PC-3 (cell line): ENCODE data around the gene BOLA1. TPM values are rescaled to one million over a fixed set of nuclear protein-coding genes. Genes with fewer than 3 reads are reported as not detected.

Source experiments
- ATAC-seq: fragments of 200-7000 bp; cut with Tn5 transposase; 2 replicates; pipeline ENCODE4 v1.9.1; 2020; ENCODE audit warnings: mild to moderate bottlenecking, moderate library complexity
- BruUV-seq: library from RNA; stranded (reverse); fragments of 400-500 nt; replicated peaks from 2 replicates; lab custom pipeline; 2021; lab: Mats Ljungman, UMichigan
- CTCF ChIA-PET: fragments of 300-600 bp; sonication (Branson Sonifier 250); formaldehyde crosslinking; loops from one replicate; lab custom pipeline; 2022; ENCODE audit warnings: antibody characterized with exemption; lab: Charles Lee
- POLR2A ChIA-PET: fragments of 300-600 bp; sonication (Branson Sonifier 250); formaldehyde crosslinking; loops from one replicate; lab custom pipeline; 2022; ENCODE audit warnings: antibody characterized with exemption; ENCODE audit not compliant: unreplicated experiment; lab: Charles Lee
- DNase-seq: peaks from one replicate; pipeline ENCODE4 v3.0.0-alpha.2; 2015
- H2AFZ ChIP-seq: fragments of 300-600 bp; sonication (generic); 2 replicates; pipeline ENCODE4 v1.6.0; 2016; ENCODE audit warnings: antibody characterized with exemption, low read length
- H3F3A ChIP-seq: fragments of 300-600 bp; sonication (generic); one replicate; pipeline ENCODE4 v1.6.0; 2017; ENCODE audit warnings: antibody characterized with exemption, low read length, control low read depth, mild to moderate bottlenecking; ENCODE audit not compliant: unreplicated experiment
- H3K27ac ChIP-seq: fragments of 300-600 bp; sonication (generic); 2 replicates; pipeline ENCODE4 v1.5.1; 2016; ENCODE audit warnings: mild to moderate bottlenecking, low read length
- H3K27me3 ChIP-seq: fragments of 300-600 bp; sonication (generic); 2 replicates; pipeline ENCODE4 v1.6.1; 2016; ENCODE audit warnings: low read length, mixed read lengths
- H3K36me3 ChIP-seq: fragments of 300-600 bp; sonication (generic); 2 replicates; pipeline ENCODE4 v1.6.1; 2016; ENCODE audit warnings: low read depth, mixed run types, low read length, mixed read lengths
- H3K4me1 ChIP-seq: fragments of 300-600 bp; sonication (generic); 2 replicates; pipeline ENCODE4 v1.5.1; 2016; ENCODE audit warnings: low read length; ENCODE audit not compliant: insufficient read depth
- H3K4me2 ChIP-seq: fragments of 300-600 bp; sonication (generic); 2 replicates; pipeline ENCODE4 v1.6.0; 2016; ENCODE audit warnings: low read length
- H3K4me3 ChIP-seq: fragments of 300-600 bp; sonication (generic); 2 replicates; pipeline ENCODE4 v1.5.1; 2016; ENCODE audit warnings: mild to moderate bottlenecking, low read length, mixed read lengths
- H3K79me2 ChIP-seq: fragments of 300-600 bp; sonication (generic); 2 replicates; pipeline ENCODE4 v1.6.1; 2017; ENCODE audit warnings: low read length, mixed read lengths
- H3K9ac ChIP-seq: fragments of 300-600 bp; sonication (generic); 2 replicates; pipeline ENCODE4 v1.6.0; 2016; ENCODE audit warnings: mild to moderate bottlenecking, low read length
- H3K9me2 ChIP-seq: fragments of 300-600 bp; sonication (generic); replicated peaks from 2 replicates; pipeline ENCODE4 v1.6.1; 2016; ENCODE audit warnings: mixed run types, low read length, mixed read lengths
- H3K9me3 ChIP-seq: fragments of 300-600 bp; sonication (generic); 2 replicates; pipeline ENCODE4 v1.6.1; 2016; ENCODE audit warnings: low read length, mixed read lengths
- H4K20me1 ChIP-seq: fragments of 300-600 bp; sonication (generic); 2 replicates; pipeline ENCODE4 v1.6.1; 2016; ENCODE audit warnings: low read length, mixed read lengths
- EZH2 ChIP-seq: fragments of 300-600 bp; sonication (generic); IDR thresholded peaks from one replicate; pipeline ENCODE4 v1.6.1; 2017; ENCODE audit warnings: antibody characterized with exemption, mild to moderate bottlenecking, low read length; ENCODE audit not compliant: unreplicated experiment
- EZH2phosphoT487 ChIP-seq: fragments of 300-600 bp; sonication (generic); IDR thresholded peaks from 2 replicates; pipeline ENCODE4 v1.6.1; 2018; ENCODE audit warnings: mild to moderate bottlenecking, antibody characterized with exemption, low read length, borderline replicate concordance
- intact Hi-C: fragments of 100-400 bp; cut with micrococcal nuclease; formaldehyde crosslinking; loops from 2 replicates; pipeline ENCODE4 v1.9.0; 2023
- total RNA-seq: library from RNA; depleted of rRNA; stranded (reverse); fragments of >200 nt; gene quantifications from 2 replicates; pipeline ENCODE4 v1.2.3, GENCODE V29; 2014
- TF ChIP-seq, protein P1 (sequence below): fragments of 300-600 bp; sonication (generic); conservative IDR thresholded peaks from 2 replicates; pipeline ENCODE4 v1.5.1; 2017; ENCODE audit warnings: antibody characterized with exemption, low read depth, mild to moderate bottlenecking, low read length

The BOLA1 gene
- total RNA-seq, 1 experiment from 2014 or later: 27.6 TPM

GRCh38 chr1:149883598-149884247, 15.6 kb upstream of the BOLA1 start:
- no peak for ATAC-seq
- Histone ChIP-seq H3K4me2 (peak overlapping the region; percentile 82; the same call in 1 of the 2 replicates), H3K9me3 (no peaks in the 10 kb centered on the region), H3K4me3 (peak overlapping the region; percentile 77; the same call in 1 of the 2 replicates), H3K9me2 (no peaks in the 10 kb centered on the region), H3K27ac (no peak overlapping the region), H3K27me3 (no peaks in the 10 kb centered on the region), H3F3A (peaks cover 12% of the 10 kb centered on the region), H3K79me2 (peaks cover 19% of the 10 kb centered on the region; the same call in 1 of the 2 replicates), H4K20me1 (no peaks in the 10 kb centered on the region), H3K36me3 (no peaks in the 10 kb centered on the region), H2AFZ (no peak overlapping the region), H3K4me1 (peaks cover 17% of the 10 kb centered on the region), H3K9ac (no peak overlapping the region)
- TF ChIP-seq, protein P1, sequence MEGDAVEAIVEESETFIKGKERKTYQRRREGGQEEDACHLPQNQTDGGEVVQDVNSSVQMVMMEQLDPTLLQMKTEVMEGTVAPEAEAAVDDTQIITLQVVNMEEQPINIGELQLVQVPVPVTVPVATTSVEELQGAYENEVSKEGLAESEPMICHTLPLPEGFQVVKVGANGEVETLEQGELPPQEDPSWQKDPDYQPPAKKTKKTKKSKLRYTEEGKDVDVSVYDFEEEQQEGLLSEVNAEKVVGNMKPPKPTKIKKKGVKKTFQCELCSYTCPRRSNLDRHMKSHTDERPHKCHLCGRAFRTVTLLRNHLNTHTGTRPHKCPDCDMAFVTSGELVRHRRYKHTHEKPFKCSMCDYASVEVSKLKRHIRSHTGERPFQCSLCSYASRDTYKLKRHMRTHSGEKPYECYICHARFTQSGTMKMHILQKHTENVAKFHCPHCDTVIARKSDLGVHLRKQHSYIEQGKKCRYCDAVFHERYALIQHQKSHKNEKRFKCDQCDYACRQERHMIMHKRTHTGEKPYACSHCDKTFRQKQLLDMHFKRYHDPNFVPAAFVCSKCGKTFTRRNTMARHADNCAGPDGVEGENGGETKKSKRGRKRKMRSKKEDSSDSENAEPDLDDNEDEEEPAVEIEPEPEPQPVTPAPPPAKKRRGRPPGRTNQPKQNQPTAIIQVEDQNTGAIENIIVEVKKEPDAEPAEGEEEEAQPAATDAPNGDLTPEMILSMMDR: no peak
- TF ChIP-seq EZH2 (no peak), EZH2phosphoT487 (no peak)
- BruUV-seq: no TSS peak
- POLR2A ChIA-PET: no interaction called here
- intact Hi-C loops: no loop called here
- DNase-seq: no peak
- CTCF ChIA-PET: no interaction called here

DNA sequence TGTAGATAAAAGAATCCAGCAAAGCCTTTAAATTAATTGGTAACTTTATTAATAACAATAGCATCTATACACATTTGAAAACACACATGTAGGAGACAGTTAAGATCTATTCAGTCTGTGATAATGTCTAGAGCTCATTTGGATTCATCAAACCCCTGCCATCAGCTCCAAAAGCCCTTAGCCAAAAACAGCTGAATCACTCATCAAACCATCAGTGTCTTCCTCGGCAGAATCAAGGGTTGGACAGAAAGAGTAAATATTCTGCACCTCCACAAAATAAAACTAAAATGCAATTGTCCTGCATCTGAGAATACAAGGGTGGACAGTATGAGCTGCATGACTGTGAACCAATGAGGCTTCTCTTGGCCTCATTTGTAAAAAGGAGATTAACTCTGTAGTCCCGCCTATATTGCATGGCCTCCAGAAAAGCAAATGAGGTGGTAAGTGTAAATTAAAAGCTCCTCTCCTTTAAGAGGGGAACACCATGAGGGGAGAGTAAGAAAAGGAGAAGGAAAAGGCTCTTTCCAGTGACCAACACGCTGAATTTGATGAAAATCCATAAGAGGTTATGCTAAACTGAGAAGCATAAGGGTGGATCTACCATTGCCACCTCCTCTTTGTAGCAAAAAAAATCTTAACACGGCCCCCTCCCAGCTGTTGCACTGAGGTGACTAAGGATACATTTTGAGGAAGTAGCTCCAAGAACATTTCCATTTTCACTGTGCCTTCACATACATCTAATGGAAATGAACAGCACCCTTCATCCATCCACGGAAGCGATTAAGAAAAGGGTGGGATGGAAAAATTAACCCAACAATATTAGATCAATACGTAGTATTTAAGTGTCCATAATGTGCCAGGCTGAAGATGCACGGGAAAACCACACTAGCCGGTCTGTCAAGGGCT, 14.7 kb upstream of the BOLA1 start:
- Histone ChIP-seq H3K36me3 (no peaks in the 10 kb centered on the region), H3K4me3 (peak overlapping the region; percentile 77), H3K27me3 (no peaks in the 10 kb centered on the region), H3K9ac (peak overlapping the region; percentile 90), H2AFZ (peak overlapping the region; percentile 11; the same call in 1 of the 2 replicates), H3K4me1 (peaks cover 25% of the 10 kb centered on the region), H3F3A (peaks cover 12% of the 10 kb centered on the region), H3K79me2 (peaks cover 19% of the 10 kb centered on the region; the same call in 1 of the 2 replicates), H4K20me1 (no peaks in the 10 kb centered on the region), H3K9me2 (no peaks in the 10 kb centered on the region), H3K9me3 (no peaks in the 10 kb centered on the region), H3K27ac (peak overlapping the region; percentile 91), H3K4me2 (peak overlapping the region; percentile 82)
- CTCF ChIA-PET: no interaction called here
- no TSS peak for BruUV-seq
- POLR2A ChIA-PET: interaction anchor here (0.6 kb wide), 1 partner anchor 41 kb away, joined by 5 read pairs; no protein-coding TSS in a partner anchor
- TF ChIP-seq EZH2phosphoT487: no peak
- TF ChIP-seq EZH2: no peak
- TF ChIP-seq, protein P1: no peak
- intact Hi-C loops: no loop called here
- ATAC-seq: no peak
- peak; percentile 50 for DNase-seq
